ENCODE measurements around the gene STK24. TPM values are rescaled to one million over a fixed set of nuclear protein-coding genes. Genes with fewer than 3 reads are reported as not detected.

The STK24 gene
- total and polyA plus RNA-seq, 2 of the 8 experiments (the other 6 are each of a cell fraction or from before 2014, with no cell fraction given) = 62.8 to 143 TPM

DNA sequence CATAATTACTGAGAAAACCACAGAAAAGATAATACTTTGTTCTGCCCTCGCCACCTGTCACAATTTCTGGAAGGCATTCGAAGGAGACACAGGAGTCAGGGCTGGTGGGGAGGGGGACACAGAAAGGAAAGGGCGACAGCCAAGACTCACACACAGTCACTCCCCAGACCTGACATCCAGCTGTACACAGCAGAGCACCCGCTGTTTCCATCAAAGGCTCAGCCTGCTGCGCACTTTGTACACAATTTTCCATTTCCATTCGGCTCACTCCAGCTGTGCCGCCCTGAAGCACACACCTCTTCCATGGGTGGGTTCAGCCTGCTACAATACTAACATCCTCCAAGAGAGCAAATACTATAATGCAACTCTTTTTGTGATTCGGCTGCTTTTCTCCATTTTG is 38.0 kb downstream of the STK24 start:
- Histone ChIP-seq H2BK5ac (ENCODE audit: low read depth, low read length) (no peak overlapping the region), H4K91ac (replicated peaks; ENCODE audit: insufficient read length, low read length) (no peak overlapping the region), H2AK5ac (ENCODE audit: low read depth, low read length) (no peak overlapping the region), H2BK15ac (ENCODE audit: low read length) (no peak overlapping the region), H4K5ac (ENCODE audit: insufficient read length, low read depth, low read length) (no peak overlapping the region), H4K20me1 (replicated peaks in 1 of 2; ENCODE audit: control insufficient read depth in 1 of 2, insufficient read depth in 2 of 2, low read length in 2 of 2) (peaks cover 33 to 57% of the 10 kb centered on the region in 2 experiments), H3K9me3 (ENCODE audit: insufficient read depth in 2 of 2, low read depth in 1 of 2, low read length in 1 of 2) (no peaks in the 10 kb centered on the region), H3K4me3 (ENCODE audit: extremely low read depth in 1 of 4, insufficient read depth in 2 of 4, low read depth in 3 of 4, low read length in 4 of 4) (no peak overlapping the region), H3K56ac (replicated peaks; ENCODE audit: insufficient read length, low read depth, low read length) (no peak overlapping the region), H3K23me2 (ENCODE audit: low read depth, low read length) (no peaks in the 10 kb centered on the region), H2AFZ (ENCODE audit: low read length) (no peak overlapping the region), H2BK20ac (ENCODE audit: low read length) (no peak overlapping the region), H3K36me3 (ENCODE audit: control insufficient read depth in 2 of 4, insufficient read depth in 4 of 4, low read length in 3 of 4) (no peaks in the 10 kb centered on the region; a peak in 1 of 8 replicates), H3K27ac (ENCODE audit: low read depth, low read length) (no peak overlapping the region), H2BK12ac (ENCODE audit: low read depth, low read length) (no peak overlapping the region), H3K23ac (ENCODE audit: insufficient read length) (no peak overlapping the region), H3K79me2 (ENCODE audit: control insufficient read depth in 1 of 2, insufficient read depth in 2 of 2, low read length in 2 of 2) (peaks cover 46 to 99% of the 10 kb centered on the region in 2 experiments), H3K18ac (ENCODE audit: extremely low read depth, low read length) (no peak overlapping the region), H3K4me1 (replicated peaks in 1 of 4; ENCODE audit: control insufficient read depth in 3 of 4, insufficient read depth in 4 of 4, low read length in 3 of 4) (peaks cover 5 to 15% (median 11%) of the 10 kb centered on the region in 4 experiments), H3K4me2 (ENCODE audit: insufficient read depth in 1 of 2, low read depth in 2 of 2, low read length in 2 of 2) (no peak overlapping the region), H3K27me3 (replicated peaks in 1 of 4; ENCODE audit: control insufficient read depth in 3 of 4, extremely low read depth in 1 of 4, insufficient read depth in 3 of 4, low read length in 3 of 4) (no peaks in the 10 kb centered on the region), H3K14ac (ENCODE audit: insufficient read length) (no peak overlapping the region), H3K9ac (replicated peaks in 1 of 4; ENCODE audit: extremely low read depth in 1 of 4, low read depth in 3 of 4, low read length in 3 of 4) (no peak overlapping the region), H3K79me1 (ENCODE audit: low read depth, low read length) (peaks cover 31% of the 10 kb centered on the region), H2BK120ac (replicated peaks; ENCODE audit: low read depth, low read length) (no peak overlapping the region), H4K8ac (ENCODE audit: extremely low read depth, insufficient read depth, low read length) (no peak overlapping the region), H3K4ac (replicated peaks; ENCODE audit: insufficient read length, low read depth, low read length) (no peak overlapping the region)
- FAIRE-seq (no peak), DNase-seq (ENCODE audit: low read depth in 1 of 2, low spot score in 2 of 2) (no peak)
- 91% methylated on average over 7 of the region's 8 CpGs; no CpG with 5 or more reads in 1 of the 2 experiments for WGBS, 2 experiments (ENCODE audit: extremely low coverage in 1 of 2, insufficient coverage in 1 of 2, insufficient read length in 1 of 2, insufficient replicate concordance in 2 of 2, low coverage in 1 of 2, low lambda C conversion rate in 2 of 2, missing lambda C conversion rate in 1 of 2)
- CTCF ChIA-PET (ENCODE audit: partially characterized antibody) = interaction anchor here (1.0 to 8.2 kb wide), 7 partner anchors 10 to 114 kb away, joined by 4 to 47 read pairs (median 6); no protein-coding TSS in a partner anchor
- POLR2A ChIA-PET (ENCODE audit: partially characterized antibody) = interaction anchor here (1.6 kb wide), 1 partner anchor 37 kb away, joined by 3 read pairs; no protein-coding TSS in a partner anchor
- TF ChIP-seq, protein P1, sequence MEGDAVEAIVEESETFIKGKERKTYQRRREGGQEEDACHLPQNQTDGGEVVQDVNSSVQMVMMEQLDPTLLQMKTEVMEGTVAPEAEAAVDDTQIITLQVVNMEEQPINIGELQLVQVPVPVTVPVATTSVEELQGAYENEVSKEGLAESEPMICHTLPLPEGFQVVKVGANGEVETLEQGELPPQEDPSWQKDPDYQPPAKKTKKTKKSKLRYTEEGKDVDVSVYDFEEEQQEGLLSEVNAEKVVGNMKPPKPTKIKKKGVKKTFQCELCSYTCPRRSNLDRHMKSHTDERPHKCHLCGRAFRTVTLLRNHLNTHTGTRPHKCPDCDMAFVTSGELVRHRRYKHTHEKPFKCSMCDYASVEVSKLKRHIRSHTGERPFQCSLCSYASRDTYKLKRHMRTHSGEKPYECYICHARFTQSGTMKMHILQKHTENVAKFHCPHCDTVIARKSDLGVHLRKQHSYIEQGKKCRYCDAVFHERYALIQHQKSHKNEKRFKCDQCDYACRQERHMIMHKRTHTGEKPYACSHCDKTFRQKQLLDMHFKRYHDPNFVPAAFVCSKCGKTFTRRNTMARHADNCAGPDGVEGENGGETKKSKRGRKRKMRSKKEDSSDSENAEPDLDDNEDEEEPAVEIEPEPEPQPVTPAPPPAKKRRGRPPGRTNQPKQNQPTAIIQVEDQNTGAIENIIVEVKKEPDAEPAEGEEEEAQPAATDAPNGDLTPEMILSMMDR (IDR thresholded peaks at IDR 0.05; ENCODE audit: control extremely low read depth in 1 of 3, insufficient read depth in 1 of 3, low read depth in 1 of 3, low read length in 3 of 3) = no peak
- TF ChIP-seq SP2 (IDR thresholded peaks at IDR 0.05; ENCODE audit: low read length) (no peak), TCF12 (IDR thresholded peaks at IDR 0.05; ENCODE audit: low read depth, low read length) (no peak), CEBPB (IDR thresholded peaks at IDR 0.05; ENCODE audit: low read depth, low read length) (no peak), SUZ12 (IDR thresholded peaks at IDR 0.05; ENCODE audit: low read length) (no peak), SP1 (IDR thresholded peaks at IDR 0.05; ENCODE audit: low read depth, low read length) (no peak), CHD2 (IDR thresholded peaks at IDR 0.05; ENCODE audit: low read length) (no peak), POU5F1 (IDR thresholded peaks at IDR 0.05; ENCODE audit: low read depth, low read length) (no peak), KDM4A (IDR thresholded peaks at IDR 0.05; ENCODE audit: low read depth, low read length, severe bottlenecking) (no peak), FOSL1 (IDR thresholded peaks at IDR 0.05; ENCODE audit: insufficient read depth, low read depth, low read length) (no peak)
- TF ChIP-seq, protein P2, sequence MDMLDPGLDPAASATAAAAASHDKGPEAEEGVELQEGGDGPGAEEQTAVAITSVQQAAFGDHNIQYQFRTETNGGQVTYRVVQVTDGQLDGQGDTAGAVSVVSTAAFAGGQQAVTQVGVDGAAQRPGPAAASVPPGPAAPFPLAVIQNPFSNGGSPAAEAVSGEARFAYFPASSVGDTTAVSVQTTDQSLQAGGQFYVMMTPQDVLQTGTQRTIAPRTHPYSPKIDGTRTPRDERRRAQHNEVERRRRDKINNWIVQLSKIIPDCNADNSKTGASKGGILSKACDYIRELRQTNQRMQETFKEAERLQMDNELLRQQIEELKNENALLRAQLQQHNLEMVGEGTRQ (IDR thresholded peaks at IDR 0.05; ENCODE audit: low read length) = no peak
